ENCODE data around the gene ERF.

The ERF gene

GRCh38 chr19:42249769-42250168 lies 5.2 kb downstream of the ERF start:
- Mint-ChIP-seq H3K27me3 (ENCODE audit: low read depth) (no peaks in the 10 kb centered on the region), H3K9me3 (no peaks in the 10 kb centered on the region), H3K36me3 (ENCODE audit: low read depth) (peaks cover 10% of the 10 kb centered on the region), H3K4me3 (no peak overlapping the region), H3K27ac (peak overlapping the region; percentile 65), H3K4me1 (ENCODE audit: low read depth) (peaks cover 29% of the 10 kb centered on the region)
- no peak for DNase-seq (ENCODE audit: low spot score)

DNA sequence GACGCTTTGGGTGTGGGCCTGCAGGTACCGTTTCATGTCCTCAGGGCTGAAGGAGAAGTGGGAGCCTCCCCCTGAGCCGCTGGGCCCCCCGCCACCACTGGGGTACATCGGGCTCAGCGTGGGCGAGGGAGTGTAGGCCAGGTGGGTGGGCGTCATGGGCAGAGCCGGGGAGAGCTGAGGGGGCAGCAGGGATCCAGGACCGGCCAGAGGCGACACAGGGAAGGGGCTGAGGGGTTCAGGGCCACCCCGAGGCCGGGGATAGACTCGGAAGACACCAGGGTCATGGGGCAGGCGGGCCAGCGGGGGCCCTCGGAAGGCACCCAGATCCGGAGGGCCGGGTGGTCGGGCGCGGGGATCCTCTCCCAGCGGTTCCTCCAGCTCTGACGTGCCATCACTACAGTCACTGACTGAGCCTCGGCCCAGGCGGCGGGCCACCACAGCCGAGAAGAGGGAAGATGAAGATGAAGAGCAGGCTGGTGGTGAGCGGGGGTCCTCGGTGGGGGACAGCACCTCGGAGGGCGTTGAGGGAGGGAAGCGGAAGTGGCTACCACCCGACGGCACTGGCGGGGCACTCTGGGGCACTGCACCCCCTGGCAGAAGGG lies 5.7 kb downstream of the ERF start:
- DNase-seq (ENCODE audit: low spot score): no peak
- Mint-ChIP-seq H3K9me3 (no peaks in the 10 kb centered on the region), H3K36me3 (ENCODE audit: low read depth) (peaks cover 10% of the 10 kb centered on the region), H3K27me3 (ENCODE audit: low read depth) (no peaks in the 10 kb centered on the region), H3K27ac (no peak overlapping the region), H3K4me3 (no peak overlapping the region), H3K4me1 (ENCODE audit: low read depth) (peaks cover 30% of the 10 kb centered on the region)

DNA sequence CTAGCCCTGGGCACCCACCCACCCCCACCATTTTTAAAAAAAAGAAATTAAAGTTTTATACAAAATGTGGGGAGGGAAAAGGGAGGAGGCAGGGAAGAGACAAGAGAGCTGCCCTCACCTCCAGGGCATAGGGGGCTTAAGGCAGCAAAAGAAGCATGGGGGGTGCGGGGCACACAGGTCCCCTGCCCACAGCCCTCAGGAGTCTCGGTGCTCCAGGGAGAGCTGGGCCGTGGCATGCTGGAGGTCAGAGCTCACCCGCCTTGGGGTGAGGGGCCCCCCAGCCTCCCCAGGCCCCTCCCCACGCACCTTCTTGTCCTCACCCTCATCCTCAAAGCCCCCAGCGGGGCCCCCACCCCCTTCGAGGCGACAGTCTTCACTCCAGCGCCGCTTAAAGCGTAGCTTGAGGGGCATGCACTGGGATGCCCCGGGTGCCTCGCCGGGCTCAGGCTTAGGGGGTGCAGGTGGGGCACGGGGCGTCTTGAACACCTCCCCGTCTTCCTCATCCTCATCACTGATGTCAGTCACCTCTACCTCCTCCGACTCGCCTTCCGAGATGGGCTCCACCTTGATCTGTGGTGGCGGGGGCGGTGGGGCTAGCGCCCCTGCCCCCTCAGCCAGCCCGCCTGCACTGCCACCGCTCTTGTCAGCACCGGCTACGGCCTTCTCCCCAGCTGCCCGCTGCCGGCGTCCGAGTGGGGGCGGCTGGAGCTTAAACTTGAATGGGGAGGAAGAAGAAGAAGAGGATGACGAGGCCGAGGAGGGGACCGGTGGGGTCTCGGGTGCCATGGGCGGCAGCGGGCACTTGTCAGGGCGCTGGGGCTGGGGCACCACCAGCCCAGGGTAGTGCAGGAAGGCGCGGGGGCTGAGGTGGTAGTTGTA lies 6.4 kb downstream of the ERF start:
- Mint-ChIP-seq H3K27ac (no peak overlapping the region), H3K9me3 (no peaks in the 10 kb centered on the region), H3K27me3 (ENCODE audit: low read depth) (no peaks in the 10 kb centered on the region), H3K36me3 (ENCODE audit: low read depth) (peaks cover 10% of the 10 kb centered on the region), H3K4me1 (ENCODE audit: low read depth) (peaks cover 31% of the 10 kb centered on the region), H3K4me3 (no peak overlapping the region)
- no peak for DNase-seq (ENCODE audit: low spot score)

DNA sequence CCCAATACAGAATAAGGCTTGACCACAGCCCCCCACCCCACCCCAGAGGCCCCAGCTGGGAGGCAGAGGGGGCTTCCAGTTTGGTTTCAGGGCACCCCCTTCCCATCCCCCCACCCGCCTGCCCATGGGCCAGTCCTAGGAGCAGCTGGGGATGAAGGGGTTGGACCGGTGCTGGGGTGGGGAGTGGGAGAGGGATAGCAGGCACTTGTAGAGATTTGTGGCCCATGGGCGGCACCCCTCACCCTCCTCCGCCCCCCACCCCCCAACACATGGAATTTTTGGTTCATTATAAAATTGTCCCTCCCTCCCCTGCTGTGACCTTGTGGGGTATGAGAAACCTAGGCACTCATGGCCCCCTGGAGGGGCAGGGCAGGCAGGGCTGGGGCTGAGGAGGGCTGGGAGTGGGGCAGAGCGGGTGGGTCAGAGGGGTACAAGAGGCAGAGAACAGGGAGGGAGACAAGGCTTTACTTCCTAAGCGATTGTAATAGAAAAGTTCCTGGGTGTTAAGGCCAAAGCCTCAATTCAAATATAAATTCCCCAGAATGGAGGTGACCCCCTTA lies 7.2 kb downstream of the ERF start:
- H3K36me3 Mint-ChIP-seq (ENCODE audit: low read depth): peaks cover 9% of the 10 kb centered on the region

GRCh38 chr19:42246922-42247639 lies 7.8 kb downstream of the ERF start:
- H3K27me3 Mint-ChIP-seq (ENCODE audit: low read depth): no peaks in the 10 kb centered on the region
- H3K4me1 Mint-ChIP-seq (ENCODE audit: low read depth): peaks cover 25% of the 10 kb centered on the region
- no peak for DNase-seq (ENCODE audit: low spot score)
- H3K27ac Mint-ChIP-seq: no peak overlapping the region
- no peak overlapping the region for H3K4me3 Mint-ChIP-seq
- peaks cover 8% of the 10 kb centered on the region for H3K36me3 Mint-ChIP-seq (ENCODE audit: low read depth)
- H3K9me3 Mint-ChIP-seq: no peaks in the 10 kb centered on the region

More for the DNA sequence above, 7.2 kb downstream of the ERF start:
- H3K27ac Mint-ChIP-seq: no peak overlapping the region
- no peaks in the 10 kb centered on the region for H3K27me3 Mint-ChIP-seq (ENCODE audit: low read depth)
- no peak overlapping the region for H3K4me3 Mint-ChIP-seq
- DNase-seq (ENCODE audit: low spot score): no peak
- no peaks in the 10 kb centered on the region for H3K9me3 Mint-ChIP-seq
- H3K4me1 Mint-ChIP-seq (ENCODE audit: low read depth): peaks cover 27% of the 10 kb centered on the region

DNA sequence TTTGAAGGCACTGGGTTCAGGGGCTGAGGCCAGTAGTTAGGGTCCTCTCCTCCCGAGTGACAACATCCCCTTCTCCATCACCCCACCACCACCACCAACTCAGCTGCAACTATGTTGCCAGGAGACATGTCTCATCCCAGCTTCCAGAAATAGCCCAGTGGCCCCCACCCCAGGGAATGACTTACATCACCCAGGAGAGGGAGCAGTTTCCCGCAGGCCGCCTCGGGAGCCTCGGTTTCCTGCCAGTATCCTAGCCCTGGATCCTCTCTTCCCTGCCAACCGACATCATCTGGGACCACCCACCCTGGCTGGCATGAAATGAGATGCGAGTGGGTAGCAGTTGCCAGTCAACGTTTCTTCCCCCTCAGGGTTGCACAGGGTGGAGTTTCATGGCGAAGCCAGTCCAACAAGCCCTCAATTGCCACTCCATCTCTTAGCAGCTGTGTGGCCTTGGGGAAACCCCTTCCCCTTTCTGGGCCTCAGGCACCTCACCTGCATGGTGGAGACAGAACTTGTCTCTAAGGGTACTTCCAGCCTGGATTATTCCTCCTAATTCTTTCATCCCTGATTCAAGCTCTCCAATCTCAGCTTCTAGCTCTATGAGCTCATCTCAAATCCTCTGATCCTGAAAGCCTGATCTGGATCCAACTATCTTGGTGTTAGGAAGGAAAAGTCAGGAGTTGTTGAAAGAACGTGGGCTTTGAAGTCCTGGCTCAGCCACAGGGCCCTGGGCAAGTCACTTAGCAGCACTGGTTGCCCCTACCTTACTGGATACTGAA lies 8.6 kb downstream of the ERF start:
- peaks cover 6% of the 10 kb centered on the region for H3K36me3 Mint-ChIP-seq (ENCODE audit: low read depth)

GRCh38 chr19:42245231-42245630 lies 9.7 kb downstream of the ERF start:
- Mint-ChIP-seq H3K4me3 (peak overlapping the region; percentile 91), H3K4me1 (ENCODE audit: low read depth) (peaks cover 30% of the 10 kb centered on the region), H3K9me3 (no peaks in the 10 kb centered on the region), H3K27me3 (ENCODE audit: low read depth) (no peaks in the 10 kb centered on the region), H3K27ac (peak overlapping the region; percentile 84), H3K36me3 (ENCODE audit: low read depth) (peaks cover 11% of the 10 kb centered on the region)
- DNase-seq (ENCODE audit: low spot score): no peak

More for the DNA sequence above, 8.6 kb downstream of the ERF start:
- H3K4me3 Mint-ChIP-seq: no peak overlapping the region
- H3K27ac Mint-ChIP-seq: no peak overlapping the region
- no peaks in the 10 kb centered on the region for H3K27me3 Mint-ChIP-seq (ENCODE audit: low read depth)
- DNase-seq (ENCODE audit: low spot score): no peak
- peaks cover 22% of the 10 kb centered on the region for H3K4me1 Mint-ChIP-seq (ENCODE audit: low read depth)
- H3K9me3 Mint-ChIP-seq: no peaks in the 10 kb centered on the region

- no peaks in the 10 kb centered on the region for H3K27me3 Mint-ChIP-seq (ENCODE audit: low read depth)
- peak overlapping the region; percentile 91 for H3K4me3 Mint-ChIP-seq
- DNase-seq (ENCODE audit: low spot score): peak; percentile 92
- peaks cover 37% of the 10 kb centered on the region for H3K4me1 Mint-ChIP-seq (ENCODE audit: low read depth)
- H3K27ac Mint-ChIP-seq: peak overlapping the region; percentile 84
- H3K36me3 Mint-ChIP-seq (ENCODE audit: low read depth): peaks cover 11% of the 10 kb centered on the region
- no peaks in the 10 kb centered on the region for H3K9me3 Mint-ChIP-seq
These were observed 10.3 kb downstream of the ERF start for GRCh38 chr19:42244347-42245220.

DNA sequence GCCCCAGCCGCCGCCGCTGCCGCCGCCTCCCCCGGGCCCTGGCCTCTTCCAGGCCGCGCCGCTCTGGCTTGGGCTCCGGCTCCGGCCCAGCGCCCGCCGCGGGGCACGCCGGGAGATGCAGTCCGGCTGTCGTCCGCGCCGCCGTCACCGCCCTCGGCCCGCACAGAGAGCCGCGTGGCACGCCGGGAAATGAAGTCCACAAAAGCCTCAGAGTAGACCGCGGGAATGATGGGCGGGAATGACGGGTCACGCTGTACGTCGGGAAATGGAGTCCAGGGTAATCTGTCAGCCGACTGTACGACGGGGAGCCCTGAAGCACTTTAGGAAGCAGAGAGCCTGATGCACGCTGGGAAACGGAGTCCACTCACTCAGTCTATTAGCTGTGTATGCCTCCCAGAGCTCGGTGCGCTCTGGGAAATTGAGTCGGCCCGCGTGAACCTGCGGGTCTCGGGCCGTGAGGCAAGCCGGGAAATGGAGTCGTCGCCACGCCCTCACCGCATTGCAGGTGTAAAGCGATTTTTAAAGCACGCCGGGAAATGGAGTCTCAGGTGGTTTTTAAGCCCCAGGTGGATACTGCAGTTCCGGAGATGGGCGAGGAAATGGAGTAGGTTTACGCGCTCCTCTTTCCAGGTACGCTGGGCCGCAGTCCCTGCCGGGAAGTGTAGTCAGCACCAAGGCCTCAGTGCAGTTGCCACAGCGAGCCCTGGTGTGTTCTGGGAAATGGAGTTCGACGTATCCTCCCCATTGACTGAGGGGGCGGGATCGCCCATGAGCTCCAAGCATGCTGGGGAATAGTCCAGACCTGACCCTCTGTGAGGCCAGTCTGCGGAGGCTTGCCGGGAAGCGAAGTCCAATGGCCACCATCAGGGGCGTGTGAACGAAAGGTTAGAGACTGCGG lies 12.2 kb downstream of the ERF start, which contains the start of gene GSK3A:
Gene GSK3A (minus strand): TSS at position 91 of the 898 bp plus-strand sequence. CDS start 137 bp downstream, outside the sequence.
- Mint-ChIP-seq H3K4me1 (ENCODE audit: low read depth) (peaks cover 41% of the 10 kb centered on the region), H3K27ac (peak within 1 kb of the TSS; percentile 95), H3K9me3 (no peaks in the 10 kb centered on the region), H3K36me3 (ENCODE audit: low read depth) (peaks cover 17% of the 10 kb centered on the region), H3K4me3 (peak within 1 kb of the TSS; percentile 92), H3K27me3 (ENCODE audit: low read depth) (no peaks in the 10 kb centered on the region)
- peak; percentile 98 for DNase-seq (ENCODE audit: low spot score)

- Mint-ChIP-seq H3K4me1 (ENCODE audit: low read depth) (peaks cover 41% of the 10 kb centered on the region), H3K27me3 (ENCODE audit: low read depth) (no peaks in the 10 kb centered on the region), H3K36me3 (ENCODE audit: low read depth) (peaks cover 17% of the 10 kb centered on the region), H3K27ac (peak overlapping the region; percentile 85), H3K9me3 (no peaks in the 10 kb centered on the region), H3K4me3 (peak overlapping the region; percentile 92)
- no peak for DNase-seq (ENCODE audit: low spot score)
These were observed 12.8 kb downstream of the ERF start for GRCh38 chr19:42242069-42242511.

- H3K36me3 Mint-ChIP-seq (ENCODE audit: low read depth): peaks cover 22% of the 10 kb centered on the region
These were observed 13.6 kb downstream of the ERF start for GRCh38 chr19:42241279-42241678.

More at GRCh38 chr19:42241279-42241678, 13.6 kb downstream of the ERF start:
- Mint-ChIP-seq H3K4me1 (ENCODE audit: low read depth) (peaks cover 35% of the 10 kb centered on the region), H3K4me3 (peak overlapping the region; percentile 92), H3K27me3 (ENCODE audit: low read depth) (no peaks in the 10 kb centered on the region), H3K9me3 (no peaks in the 10 kb centered on the region), H3K27ac (peak overlapping the region; percentile 85)
- no peak for DNase-seq (ENCODE audit: low spot score)
